Mesenchymal stem cell (in vitro differentiated cells and primary cell): Measurements from ENCODE around the gene MARK4.
A peak's percentile ranks its signal among the peaks of the same experiment; 100 is the strongest.

Source experiments
- DNase-seq: peaks from one replicate; pipeline ENCODE4 v3.0.0-alpha.2; 2013
- H2AFZ ChIP-seq: one replicate; pipeline ENCODE4 v1.6.1; 2013; ENCODE audit warnings: low read depth, mild to moderate bottlenecking, control low read depth, inconsistent platforms, low read length, moderate library complexity
- H2AK5ac ChIP-seq: 2 replicates; pipeline ENCODE4 v1.6.1; 2013; ENCODE audit warnings: low read length, moderate library complexity, mild to moderate bottlenecking, inconsistent platforms; ENCODE audit not compliant: severe bottlenecking
- H2BK120ac ChIP-seq: one replicate; pipeline ENCODE4 v1.6.1; 2013; ENCODE audit warnings: low read depth, mild to moderate bottlenecking, inconsistent platforms, low read length, moderate library complexity
- H2BK12ac ChIP-seq, 2 experiments: one replicate each; pipeline ENCODE4 v1.6.1; 2013; ENCODE audit warnings: inconsistent platforms in 2 of 2, low read length in 2 of 2, mild to moderate bottlenecking in 2 of 2, moderate library complexity in 2 of 2, control low read depth in 1 of 2
- H2BK15ac ChIP-seq: one replicate; pipeline ENCODE4 v1.6.1; 2013; ENCODE audit warnings: mild to moderate bottlenecking, low read depth, inconsistent platforms; ENCODE audit not compliant: poor library complexity, severe bottlenecking
- H2BK5ac ChIP-seq: 2 replicates; pipeline ENCODE4 v1.6.1; 2013; ENCODE audit warnings: low read depth, mild to moderate bottlenecking, low read length, control low read depth, inconsistent platforms; ENCODE audit not compliant: poor library complexity, severe bottlenecking
- H3K14ac ChIP-seq, 2 experiments: one replicate each; pipeline ENCODE4 v1.6.1; 2013; ENCODE audit warnings: inconsistent platforms in 2 of 2, low read length in 2 of 2, control low read depth in 1 of 2, mild to moderate bottlenecking in 1 of 2, moderate library complexity in 1 of 2
- H3K18ac ChIP-seq, 2 experiments: one replicate each; pipeline ENCODE4 v1.6.1; 2013; ENCODE audit warnings: inconsistent platforms in 2 of 2, low read length in 2 of 2, control low read depth in 1 of 2, low read depth in 1 of 2, mild to moderate bottlenecking in 1 of 2
- H3K23ac ChIP-seq, 2 experiments: one replicate each; pipeline ENCODE4 v1.6.1; 2013; ENCODE audit warnings: inconsistent platforms in 2 of 2, low read length in 2 of 2, mild to moderate bottlenecking in 2 of 2, moderate library complexity in 2 of 2, control low read depth in 1 of 2
- H3K27ac ChIP-seq: 2 replicates; pipeline ENCODE4 v1.5.1; 2013; ENCODE audit warnings: mild to moderate bottlenecking, moderate library complexity, low read length, control low read depth, inconsistent platforms; ENCODE audit not compliant: poor library complexity, severe bottlenecking
- H3K27me3 ChIP-seq, 2 experiments: 2 replicates each; pipeline versions ENCODE4 v1.6.1 to v1.7.0; 2013; ENCODE audit warnings: low read length in 2 of 2, mild to moderate bottlenecking in 2 of 2, moderate library complexity in 2 of 2, control low read depth in 1 of 2, inconsistent platforms in 1 of 2; ENCODE audit not compliant: control insufficient read depth in 1 of 2, insufficient read depth in 1 of 2
- H3K36me3 ChIP-seq, 2 experiments: 2 replicates each; pipeline versions ENCODE4 v1.6.1 to v1.7.0; 2013; ENCODE audit warnings: low read length in 2 of 2, control low read depth in 1 of 2, inconsistent platforms in 1 of 2, low read depth in 1 of 2, mild to moderate bottlenecking in 1 of 2; ENCODE audit not compliant: insufficient read depth in 2 of 2, control insufficient read depth in 1 of 2
- H3K4ac ChIP-seq, 2 experiments: one replicate each; pipeline ENCODE4 v1.6.1; 2013; ENCODE audit warnings: inconsistent platforms in 2 of 2, low read length in 2 of 2, mild to moderate bottlenecking in 2 of 2, moderate library complexity in 2 of 2, control low read depth in 1 of 2, low read depth in 1 of 2
- H3K4me1 ChIP-seq: 2 replicates; pipeline ENCODE4 v1.6.1; 2013; ENCODE audit warnings: low read depth, low read length, control low read depth; ENCODE audit not compliant: control insufficient read depth, insufficient read depth
- H3K4me2 ChIP-seq: 2 replicates; pipeline ENCODE4 v1.6.1; 2013; ENCODE audit warnings: low read length, mild to moderate bottlenecking, inconsistent platforms; ENCODE audit not compliant: poor library complexity, severe bottlenecking
- H3K4me3 ChIP-seq, 2 experiments: 2 replicates each; pipeline versions ENCODE4 v1.5.1 to v1.7.0; 2013; ENCODE audit warnings: low read length in 2 of 2, mild to moderate bottlenecking in 2 of 2, control low read depth in 1 of 2, low read depth in 1 of 2; ENCODE audit not compliant: insufficient read depth in 1 of 2
- H3K79me1 ChIP-seq: replicated peaks from 2 replicates; pipeline ENCODE4 v1.6.1; 2013; ENCODE audit warnings: mild to moderate bottlenecking, control low read depth, low read length, inconsistent platforms; ENCODE audit not compliant: poor library complexity, severe bottlenecking
- H3K9ac ChIP-seq: 2 replicates; pipeline ENCODE4 v1.7.0; 2013; ENCODE audit warnings: mild to moderate bottlenecking, low read length, moderate library complexity
- H3K9me3 ChIP-seq: 2 replicates; pipeline ENCODE4 v1.7.0; 2013; ENCODE audit warnings: mild to moderate bottlenecking, low read length; ENCODE audit not compliant: control insufficient read depth
- H4K8ac ChIP-seq: one replicate; pipeline ENCODE4 v1.6.1; 2013; ENCODE audit warnings: inconsistent platforms, mild to moderate bottlenecking, low read length, moderate library complexity
- H4K91ac ChIP-seq: one replicate; pipeline ENCODE4 v1.6.1; 2013; ENCODE audit warnings: mild to moderate bottlenecking, low read length, inconsistent platforms
- WGBS: methylation state at CpG from one replicate; pipeline ENCODE4 v1.1.7; 2013; ENCODE audit warnings: mixed read lengths; 5-methylcytosine and 5-hydroxymethylcytosine counted together

MARK4 gene

GRCh38 chr19:45255611-45256157 lies 4.6 kb downstream of the MARK4 start:
- peak overlapping the region; percentile 5 for H4K8ac ChIP-seq
- no peak overlapping the region for H3K9ac ChIP-seq
- H3K27me3 ChIP-seq = no peaks in the 10 kb centered on the region
- H2BK12ac ChIP-seq = no peak overlapping the region
- H3K4me3 ChIP-seq = no peak overlapping the region
- H2BK120ac ChIP-seq = no peak overlapping the region
- no peak overlapping the region for H3K4me2 ChIP-seq
- H2AK5ac ChIP-seq = no peak overlapping the region
- H2AFZ ChIP-seq = no peak overlapping the region
- no peak overlapping the region for H2BK5ac ChIP-seq
- no peak overlapping the region for H3K4ac ChIP-seq
- H3K23ac ChIP-seq = no peak overlapping the region
- H3K79me1 ChIP-seq = peaks cover 27% of the 10 kb centered on the region
- peaks cover 15 to 32% of the 10 kb centered on the region in 2 experiments for H3K36me3 ChIP-seq
- no peak overlapping the region for H3K18ac ChIP-seq
- H3K14ac ChIP-seq = peak overlapping the region in 1 of 2 experiments; percentile 18
- H3K4me1 ChIP-seq = peaks cover 27% of the 10 kb centered on the region
- peak overlapping the region; percentile 27 for H4K91ac ChIP-seq
- no peaks in the 10 kb centered on the region for H3K9me3 ChIP-seq
- WGBS = 96% methylated on average over 7 of the region's 9 CpGs
- no peak for DNase-seq
- no peak overlapping the region for H2BK15ac ChIP-seq
- no peak overlapping the region for H3K27ac ChIP-seq

GRCh38 chr19:45256836-45257235 lies 5.8 kb downstream of the MARK4 start:
- Histone ChIP-seq H3K9me3 (no peaks in the 10 kb centered on the region), H4K8ac (no peak overlapping the region), H3K36me3 (peaks cover 19 to 35% of the 10 kb centered on the region in 2 experiments), H2BK12ac (no peak overlapping the region), H2BK5ac (no peak overlapping the region), H3K9ac (no peak overlapping the region), H3K4me3 (no peak overlapping the region), H2BK15ac (no peak overlapping the region), H3K4ac (no peak overlapping the region), H3K27ac (no peak overlapping the region), H3K14ac (no peak overlapping the region), H3K4me1 (peaks cover 27% of the 10 kb centered on the region), H3K27me3 (no peaks in the 10 kb centered on the region), H2AFZ (no peak overlapping the region), H2BK120ac (no peak overlapping the region), H3K79me1 (peaks cover 31% of the 10 kb centered on the region), H2AK5ac (no peak overlapping the region), H3K18ac (no peak overlapping the region), H3K23ac (no peak overlapping the region), H3K4me2 (no peak overlapping the region), H4K91ac (no peak overlapping the region)
- 100% methylated on average over 2 of the region's 4 CpGs for WGBS
- DNase-seq = no peak

- Histone ChIP-seq H3K79me1 (peaks cover 26% of the 10 kb centered on the region), H3K27ac (no peak overlapping the region), H3K4ac (no peak overlapping the region), H2AFZ (no peak overlapping the region), H3K14ac (no peak overlapping the region), H3K23ac (no peak overlapping the region), H2BK12ac (no peak overlapping the region), H2AK5ac (no peak overlapping the region), H3K9ac (no peak overlapping the region), H3K4me2 (no peak overlapping the region), H2BK15ac (no peak overlapping the region), H3K4me1 (peaks cover 12% of the 10 kb centered on the region), H3K36me3 (peaks cover 22 to 41% of the 10 kb centered on the region in 2 experiments), H2BK120ac (no peak overlapping the region), H3K4me3 (no peak overlapping the region), H3K9me3 (no peaks in the 10 kb centered on the region), H3K27me3 (no peaks in the 10 kb centered on the region), H3K18ac (no peak overlapping the region), H2BK5ac (no peak overlapping the region), H4K8ac (no peak overlapping the region), H4K91ac (no peak overlapping the region)
- DNase-seq = no peak
- 98% methylated on average over 19 of the region's 19 CpGs for WGBS
Measured at GRCh38 chr19:45258862-45259261, 7.8 kb downstream of the MARK4 start.

GRCh38 chr19:45262570-45262969 lies 11.5 kb downstream of the MARK4 start:
- no peak overlapping the region for H2BK120ac ChIP-seq
- H3K27ac ChIP-seq = no peak overlapping the region
- peaks cover 36 to 54% of the 10 kb centered on the region in 2 experiments for H3K36me3 ChIP-seq
- 95% methylated on average over 6 of the region's 6 CpGs for WGBS
- H3K14ac ChIP-seq = no peak overlapping the region
- H2AFZ ChIP-seq = no peak overlapping the region
- no peak overlapping the region for H2AK5ac ChIP-seq
- H3K9me3 ChIP-seq = no peaks in the 10 kb centered on the region
- no peak overlapping the region for H2BK12ac ChIP-seq
- H4K91ac ChIP-seq = no peak overlapping the region
- H3K4me2 ChIP-seq = no peak overlapping the region
- peaks cover 31% of the 10 kb centered on the region for H3K79me1 ChIP-seq
- H3K4me3 ChIP-seq = no peak overlapping the region
- no peak overlapping the region for H4K8ac ChIP-seq
- no peak overlapping the region for H3K18ac ChIP-seq
- H3K23ac ChIP-seq = no peak overlapping the region
- no peaks in the 10 kb centered on the region for H3K4me1 ChIP-seq
- DNase-seq = no peak
- no peak overlapping the region for H2BK5ac ChIP-seq
- H2BK15ac ChIP-seq = no peak overlapping the region
- H3K27me3 ChIP-seq = no peaks in the 10 kb centered on the region
- H3K9ac ChIP-seq = no peak overlapping the region
- no peak overlapping the region for H3K4ac ChIP-seq
